Thoracic aorta (tissue), 2 donors: Measurements from ENCODE around the gene PKM. TPM values are rescaled to one million over a fixed set of nuclear protein-coding genes. Genes with fewer than 3 reads are reported as not detected.

Source experiments
- ATAC-seq: fragments of 150-250 bp; one replicate; pipeline ENCODE4 v1.8.0; 2017; ENCODE audit warnings: low read depth; ENCODE audit not compliant: insufficient number of reproducible peaks, low FRiP score
- DNase-seq: peaks from one replicate; pipeline ENCODE4 v3.0.0-alpha.2; 2020; ENCODE audit warnings: low spot score
- H3K27ac ChIP-seq, 2 donors: fragments of 200-600 bp; sonication (generic); 1 replicate in 1 of 2; 2 replicates in 1 of 2; pipeline ENCODE4 v1.5.1; 2016; ENCODE audit warnings: mild to moderate bottlenecking in 2 of 2, moderate library complexity in 2 of 2
- H3K27me3 ChIP-seq: fragments of 200-600 bp; sonication (generic); replicated peaks from 2 replicates; pipeline ENCODE4 v1.6.0; 2016; ENCODE audit warnings: mild to moderate bottlenecking; ENCODE audit not compliant: insufficient read depth
- H3K36me3 ChIP-seq: fragments of 200-600 bp; sonication (generic); one replicate; pipeline ENCODE4 v1.5.1; 2016
- H3K4me1 ChIP-seq, 2 donors: fragments of 200-600 bp; sonication (generic); 1 replicate in 1 of 2; 2 replicates in 1 of 2; pipeline versions ENCODE4 v1.5.1 to v1.6.0; 2016; ENCODE audit warnings: low read depth in 2 of 2, mild to moderate bottlenecking in 1 of 2; ENCODE audit not compliant: control insufficient read depth in 1 of 2
- H3K4me3 ChIP-seq: fragments of 200-600 bp; sonication (generic); 2 replicates; pipeline ENCODE4 v1.5.1; 2016; ENCODE audit warnings: mild to moderate bottlenecking
- H3K9me3 ChIP-seq: fragments of 200-600 bp; sonication (generic); 2 replicates; pipeline ENCODE4 v1.5.1; 2016
- total RNA-seq, 2 donors: library from RNA; depleted of rRNA; stranded (reverse); fragments of >200 nt; gene quantifications; one replicate each; pipeline versions ENCODE4 v1.1.0 to v1.2.3, GENCODE V29; 2016
- TF ChIP-seq, protein P1 (sequence below): fragments of 200-600 bp; sonication (generic); IDR thresholded peaks from one replicate; pipeline ENCODE4 v1.5.1; 2019; ENCODE audit warnings: antibody characterized with exemption

Gene PKM
- total RNA-seq, 2 donors from 2014 or later: 515 to 544 TPM

DNA sequence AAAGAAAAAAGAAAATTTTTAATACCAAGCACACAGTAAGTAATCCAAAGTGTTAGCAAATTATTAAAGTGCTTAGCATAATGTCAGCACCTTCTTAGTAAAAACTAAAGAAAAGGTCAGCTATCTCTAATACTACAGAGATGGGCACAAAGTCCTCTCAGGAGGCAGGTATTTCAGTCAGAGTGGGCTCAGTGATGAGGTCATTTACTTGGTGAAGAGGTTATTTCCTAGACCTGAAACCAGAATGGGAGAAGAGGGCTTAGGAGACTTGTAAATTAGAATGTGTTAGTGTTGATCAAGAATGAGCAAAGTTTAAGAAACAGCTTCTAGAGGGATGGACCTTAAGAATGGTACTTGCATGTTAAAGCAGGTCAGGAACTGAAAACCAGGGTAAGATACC lies 8.7 kb upstream of the PKM start:
- TF ChIP-seq, protein P1, sequence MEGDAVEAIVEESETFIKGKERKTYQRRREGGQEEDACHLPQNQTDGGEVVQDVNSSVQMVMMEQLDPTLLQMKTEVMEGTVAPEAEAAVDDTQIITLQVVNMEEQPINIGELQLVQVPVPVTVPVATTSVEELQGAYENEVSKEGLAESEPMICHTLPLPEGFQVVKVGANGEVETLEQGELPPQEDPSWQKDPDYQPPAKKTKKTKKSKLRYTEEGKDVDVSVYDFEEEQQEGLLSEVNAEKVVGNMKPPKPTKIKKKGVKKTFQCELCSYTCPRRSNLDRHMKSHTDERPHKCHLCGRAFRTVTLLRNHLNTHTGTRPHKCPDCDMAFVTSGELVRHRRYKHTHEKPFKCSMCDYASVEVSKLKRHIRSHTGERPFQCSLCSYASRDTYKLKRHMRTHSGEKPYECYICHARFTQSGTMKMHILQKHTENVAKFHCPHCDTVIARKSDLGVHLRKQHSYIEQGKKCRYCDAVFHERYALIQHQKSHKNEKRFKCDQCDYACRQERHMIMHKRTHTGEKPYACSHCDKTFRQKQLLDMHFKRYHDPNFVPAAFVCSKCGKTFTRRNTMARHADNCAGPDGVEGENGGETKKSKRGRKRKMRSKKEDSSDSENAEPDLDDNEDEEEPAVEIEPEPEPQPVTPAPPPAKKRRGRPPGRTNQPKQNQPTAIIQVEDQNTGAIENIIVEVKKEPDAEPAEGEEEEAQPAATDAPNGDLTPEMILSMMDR: no peak
- no peak for ATAC-seq
- peaks cover 9 to 16% of the 10 kb centered on the region in 2 donors for H3K4me1 ChIP-seq
- H3K9me3 ChIP-seq: no peaks in the 10 kb centered on the region
- no peaks in the 10 kb centered on the region for H3K27me3 ChIP-seq
- peaks cover 38% of the 10 kb centered on the region for H3K36me3 ChIP-seq
- no peak overlapping the region for H3K27ac ChIP-seq
- no peak overlapping the region for H3K4me3 ChIP-seq
- DNase-seq: no peak

DNA sequence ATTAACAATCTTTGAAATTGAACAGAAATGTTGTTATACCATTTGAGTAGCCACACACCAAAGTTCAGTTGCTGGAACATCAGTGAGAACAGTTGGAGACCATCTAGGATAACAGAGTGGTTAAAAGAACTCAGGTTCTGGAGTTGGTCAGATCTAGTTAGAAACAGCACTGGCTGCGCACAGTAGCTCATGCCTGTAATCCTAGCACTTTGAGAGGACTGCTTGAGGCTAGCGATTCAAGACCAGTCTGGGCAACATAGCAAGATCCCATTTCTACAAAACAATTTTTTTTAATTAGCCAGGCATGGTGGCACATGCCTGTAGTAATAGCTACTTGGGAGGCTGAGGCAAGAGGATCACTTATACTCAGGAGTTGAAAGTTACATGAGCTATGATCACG lies 7.6 kb upstream of the PKM start:
- peaks cover 9 to 16% of the 10 kb centered on the region in 2 donors for H3K4me1 ChIP-seq
- H3K9me3 ChIP-seq: no peaks in the 10 kb centered on the region
- H3K4me3 ChIP-seq: no peak overlapping the region
- H3K36me3 ChIP-seq: peaks cover 27% of the 10 kb centered on the region
- no peaks in the 10 kb centered on the region for H3K27me3 ChIP-seq
- ATAC-seq (no peak), DNase-seq (no peak)
- TF ChIP-seq, protein P1: no peak
- H3K27ac ChIP-seq: no peak overlapping the region

DNA sequence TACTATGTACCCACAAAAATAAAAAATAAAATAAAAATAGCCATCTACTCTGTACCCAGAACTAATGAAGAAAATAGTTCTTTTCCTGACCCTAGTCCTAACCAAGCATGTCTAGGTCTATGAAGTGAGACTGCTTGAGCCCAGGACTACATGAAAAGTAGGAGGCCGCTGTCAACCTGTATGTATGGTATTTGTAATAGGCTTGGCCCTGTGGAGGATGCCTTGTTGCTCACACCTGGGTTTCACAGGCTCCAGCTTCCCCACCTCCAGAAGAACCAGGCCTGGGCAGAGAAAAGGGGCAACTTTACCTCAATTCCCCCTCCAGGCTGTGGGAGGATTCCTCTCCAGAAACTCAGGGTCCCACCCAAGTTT lies 6.8 kb upstream of the PKM start:
- H3K27ac ChIP-seq: peak overlapping the region; percentile 56 to 75
- no peak for ATAC-seq
- peaks cover 10 to 19% of the 10 kb centered on the region in 2 donors for H3K4me1 ChIP-seq
- DNase-seq: no peak
- no peaks in the 10 kb centered on the region for H3K9me3 ChIP-seq
- peaks cover 24% of the 10 kb centered on the region for H3K36me3 ChIP-seq
- H3K27me3 ChIP-seq: no peaks in the 10 kb centered on the region
- H3K4me3 ChIP-seq: no peak overlapping the region
- TF ChIP-seq, protein P1: no peak

DNA sequence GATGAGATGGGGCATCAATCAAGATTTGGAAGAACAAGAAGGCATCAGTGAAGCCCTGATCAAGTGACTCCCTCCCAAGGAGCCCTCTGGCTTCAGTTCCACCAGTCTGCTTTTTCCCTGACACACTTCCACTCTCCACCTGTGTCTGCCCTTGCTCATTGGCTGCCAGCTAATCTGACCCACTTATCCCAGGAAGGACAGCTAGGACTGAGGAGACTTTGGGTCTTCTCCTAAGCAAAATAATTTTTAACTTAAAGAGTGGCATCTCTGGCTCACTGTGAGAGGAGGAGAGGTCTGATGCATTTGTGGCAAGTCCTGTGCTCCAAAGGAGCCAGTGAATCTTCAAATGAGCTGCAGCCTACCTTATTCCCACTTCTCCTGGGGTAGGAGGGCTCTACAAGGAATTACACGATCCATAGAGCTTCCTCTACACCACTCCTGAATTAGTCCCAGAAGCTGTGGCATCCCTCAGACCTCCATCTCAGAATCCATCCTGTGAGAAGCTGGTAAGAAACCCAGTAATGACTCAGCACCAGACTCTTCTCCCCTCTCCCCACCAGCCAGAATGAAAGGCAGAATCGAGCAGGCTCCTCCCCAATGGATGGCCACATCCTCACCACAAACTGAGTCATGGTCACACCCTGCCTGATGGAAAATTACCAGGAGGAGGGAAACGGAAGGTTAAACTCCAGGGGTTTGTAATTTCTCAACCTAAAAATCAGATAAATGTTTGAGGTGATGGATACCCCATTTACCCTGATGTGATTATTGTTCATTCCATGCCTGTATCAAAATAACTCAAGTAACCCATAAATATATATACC lies 6.3 kb upstream of the PKM start:
- peak overlapping the region; percentile 56 to 75 for H3K27ac ChIP-seq
- ATAC-seq: peak; percentile 81
- H3K4me3 ChIP-seq: peak overlapping the region; percentile 44
- peaks cover 16 to 25% of the 10 kb centered on the region in 2 donors for H3K4me1 ChIP-seq
- no peaks in the 10 kb centered on the region for H3K27me3 ChIP-seq
- TF ChIP-seq, protein P1: no peak
- DNase-seq: peak; percentile 43
- no peaks in the 10 kb centered on the region for H3K9me3 ChIP-seq
- H3K36me3 ChIP-seq: peaks cover 19% of the 10 kb centered on the region

DNA sequence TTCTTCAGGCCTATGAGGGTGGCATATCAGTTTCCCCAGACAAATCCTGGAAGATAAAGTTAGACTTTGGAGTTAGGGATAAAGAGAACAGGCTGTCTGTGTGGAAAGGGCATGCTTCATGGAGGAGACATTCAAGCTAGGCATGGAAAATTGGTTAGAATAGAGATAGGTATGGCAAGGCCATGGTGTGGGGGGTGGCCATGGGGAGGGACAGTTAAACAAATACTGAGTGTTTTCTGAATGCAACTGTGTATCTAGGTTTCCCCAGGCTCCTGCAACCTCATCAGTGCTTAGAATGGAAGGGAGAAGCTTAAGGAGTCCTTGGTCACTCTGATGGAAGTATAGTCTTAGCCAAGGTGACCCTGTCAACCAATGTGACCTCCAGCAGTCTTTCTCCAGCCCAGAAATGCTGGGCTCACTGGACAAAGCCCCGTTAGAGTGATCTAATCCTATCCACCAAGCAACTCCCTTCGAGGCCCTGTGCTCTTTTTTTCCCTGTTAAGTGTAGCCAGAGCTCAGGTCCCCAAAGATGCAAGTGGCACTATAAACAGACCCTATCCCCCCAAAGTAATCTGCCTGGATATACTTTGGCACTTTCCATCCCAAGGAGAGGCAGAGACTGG lies 5.5 kb upstream of the PKM start:
- Histone ChIP-seq H3K9me3 (no peaks in the 10 kb centered on the region), H3K4me1 (peaks cover 16 to 27% of the 10 kb centered on the region in 2 donors), H3K27ac (peak overlapping the region; percentile 36 to 75), H3K4me3 (peak overlapping the region; percentile 44), H3K27me3 (no peaks in the 10 kb centered on the region), H3K36me3 (peaks cover 12% of the 10 kb centered on the region)
- TF ChIP-seq, protein P1: no peak
- ATAC-seq: no peak
- DNase-seq: no peak
